GM18502 (cell line): Measurements from ENCODE around the gene GRK1.

Source experiments
- ATAC-seq: cut with Tn5 transposase; IDR thresholded peaks from one replicate; pipeline ENCODE4 v1.9.1; 2021; ENCODE audit warnings: mild to moderate bottlenecking; ENCODE audit not compliant: unreplicated experiment, poor library complexity

GRK1 gene

DNA sequence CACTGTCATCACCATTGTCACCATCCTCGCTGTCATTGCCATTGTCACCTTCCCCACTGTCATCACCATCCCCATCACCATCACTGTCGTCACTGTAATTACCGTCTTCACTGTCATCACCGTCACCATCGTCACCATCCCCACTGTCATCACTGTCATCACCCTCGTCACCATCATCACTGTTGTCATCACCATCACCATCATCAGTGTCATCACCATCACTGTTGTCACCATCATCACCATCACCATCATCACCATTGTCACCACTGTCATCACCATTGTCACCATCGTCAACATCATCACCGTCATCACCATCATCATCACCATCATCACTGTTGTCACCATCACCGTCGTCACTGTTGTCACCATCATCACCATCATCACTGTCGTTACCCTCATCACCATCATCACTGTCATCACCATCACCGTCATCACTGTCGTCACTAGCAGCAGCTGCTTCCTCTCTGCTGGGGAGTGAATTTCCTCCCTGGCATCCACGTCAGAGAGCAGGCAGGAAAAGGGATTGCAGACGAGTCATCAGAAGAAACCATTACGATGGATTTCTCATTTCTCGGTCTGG is 119.3 kb downstream of the GRK1 start:
- ATAC-seq = no peak
